ENCODE results near the gene CARD6. TPM values are rescaled to one million over a fixed set of nuclear protein-coding genes. Genes with fewer than 3 reads are reported as not detected.

The CARD6 gene
- total RNA-seq, 1 donor from 2014 or later, result 0.72 TPM

GRCh38 chr5:40827188-40827977, 13.8 kb upstream of the CARD6 start:
- H3K27me3 Mint-ChIP-seq (ENCODE audit: low read depth), result no peaks in the 10 kb centered on the region
- TF ChIP-seq CTCF (IDR thresholded peaks at IDR 0.05), result no peak
- DNase-seq (ENCODE audit: low spot score), result no peak
- no peak overlapping the region for H3K27ac Mint-ChIP-seq (ENCODE audit: unreplicated experiment)
- peaks cover 18% of the 10 kb centered on the region for H3K4me1 Mint-ChIP-seq (ENCODE audit: low read depth)
- peaks cover 44% of the 10 kb centered on the region for H3K36me3 Mint-ChIP-seq (ENCODE audit: low read depth)
- H3K4me3 Mint-ChIP-seq (ENCODE audit: unreplicated experiment), result no peak overlapping the region
- H3K9me3 Mint-ChIP-seq (ENCODE audit: low read depth), result no peaks in the 10 kb centered on the region

GRCh38 chr5:40828021-40828631, 13.0 kb upstream of the CARD6 start:
- no peaks in the 10 kb centered on the region for H3K27me3 Mint-ChIP-seq (ENCODE audit: low read depth)
- H3K9me3 Mint-ChIP-seq (ENCODE audit: low read depth), result no peaks in the 10 kb centered on the region
- DNase-seq (ENCODE audit: low spot score), result no peak
- H3K4me1 Mint-ChIP-seq (ENCODE audit: low read depth), result peaks cover 25% of the 10 kb centered on the region
- peaks cover 51% of the 10 kb centered on the region for H3K36me3 Mint-ChIP-seq (ENCODE audit: low read depth)
- no peak overlapping the region for H3K4me3 Mint-ChIP-seq (ENCODE audit: unreplicated experiment)
- H3K27ac Mint-ChIP-seq (ENCODE audit: unreplicated experiment), result no peak overlapping the region
- no peak for TF ChIP-seq CTCF (IDR thresholded peaks at IDR 0.05)

- TF ChIP-seq CTCF (IDR thresholded peaks at IDR 0.05), result no peak
- DNase-seq (ENCODE audit: low spot score), result no peak
- peaks cover 34% of the 10 kb centered on the region for H3K4me1 Mint-ChIP-seq (ENCODE audit: low read depth)
- H3K27ac Mint-ChIP-seq (ENCODE audit: unreplicated experiment), result peak overlapping the region; percentile 71
- H3K4me3 Mint-ChIP-seq (ENCODE audit: unreplicated experiment), result no peak overlapping the region
- peaks cover 60% of the 10 kb centered on the region for H3K36me3 Mint-ChIP-seq (ENCODE audit: low read depth)
- H3K9me3 Mint-ChIP-seq (ENCODE audit: low read depth), result no peaks in the 10 kb centered on the region
- H3K27me3 Mint-ChIP-seq (ENCODE audit: low read depth), result no peaks in the 10 kb centered on the region
Observed at GRCh38 chr5:40828690-40829661, 12.2 kb upstream of the CARD6 start.

- Mint-ChIP-seq H3K4me3 (ENCODE audit: unreplicated experiment) (no peak overlapping the region), H3K36me3 (ENCODE audit: low read depth) (peaks cover 65% of the 10 kb centered on the region), H3K9me3 (ENCODE audit: low read depth) (no peaks in the 10 kb centered on the region), H3K27ac (ENCODE audit: unreplicated experiment) (peak overlapping the region; percentile 51), H3K4me1 (ENCODE audit: low read depth) (peaks cover 40% of the 10 kb centered on the region), H3K27me3 (ENCODE audit: low read depth) (no peaks in the 10 kb centered on the region)
- TF ChIP-seq CTCF (IDR thresholded peaks at IDR 0.05), result no peak
- no peak for DNase-seq (ENCODE audit: low spot score)
Observed at GRCh38 chr5:40829748-40830533, 11.2 kb upstream of the CARD6 start.
